Measurements from ENCODE around the gene FUBP1.

DNA sequence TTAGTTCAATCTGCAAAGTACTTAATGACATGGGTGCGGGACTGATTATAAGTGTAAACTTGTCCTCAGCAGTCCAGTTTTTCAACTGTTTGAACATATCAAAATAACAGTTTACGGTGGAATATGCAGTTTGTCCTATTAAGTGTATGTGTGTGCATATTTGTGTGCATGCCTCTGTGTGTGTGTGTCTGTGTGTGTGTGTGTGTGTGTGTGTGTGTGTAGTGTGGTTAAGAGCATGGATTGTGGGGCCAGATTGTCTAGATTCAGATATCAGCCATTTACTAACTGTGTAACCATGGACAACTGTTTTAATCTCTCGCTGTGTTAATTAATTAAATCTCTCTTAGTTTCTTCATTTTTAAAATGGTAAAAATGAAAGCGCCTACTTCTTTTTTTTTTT lies 51.5 kb downstream of the FUBP1 start:
- TF ChIP-seq CTCF (IDR thresholded peaks at IDR 0.05) (no peak), POLR2A (IDR thresholded peaks at IDR 0.05) (no peak)

All from right lobe of liver (tissue), 4 donors.